Fibroblast of lung (primary cell): Measurements from ENCODE around the gene CTSZ. TPM values are rescaled to one million over a fixed set of nuclear protein-coding genes. Genes with fewer than 3 reads are reported as not detected.

Source experiments
- DNase-seq, 2 donors: peaks; one replicate each; pipeline versions ENCODE4 v3.0.0 to v3.0.0-alpha.2; 2010; ENCODE audit warnings: low read depth in 2 of 2
- H2AFZ ChIP-seq: 2 replicates; pipeline ENCODE4 v1.5.1; 2012; ENCODE audit warnings: low read length, control low read depth, inconsistent platforms
- H3K27ac ChIP-seq: 2 replicates; pipeline ENCODE4 v1.5.1; 2011; ENCODE audit warnings: low read length, control low read depth; ENCODE audit not compliant: insufficient read depth
- H3K27me3 ChIP-seq: 2 replicates; pipeline ENCODE4 v1.5.1; 2011; ENCODE audit warnings: mild to moderate bottlenecking, low read length; ENCODE audit not compliant: control insufficient read depth, insufficient read depth
- H3K36me3 ChIP-seq: 2 replicates; pipeline ENCODE4 v1.5.1; 2011; ENCODE audit warnings: low read length; ENCODE audit not compliant: control insufficient read depth, insufficient read depth
- H3K4me1 ChIP-seq: 2 replicates; pipeline ENCODE4 v1.5.1; 2011; ENCODE audit warnings: low read length; ENCODE audit not compliant: control insufficient read depth, insufficient read depth; ENCODE audit errors: extremely low read depth
- H3K4me2 ChIP-seq: 2 replicates; pipeline ENCODE4 v1.5.1; 2011; ENCODE audit warnings: low read length, control low read depth; ENCODE audit not compliant: insufficient read depth; ENCODE audit errors: extremely low read depth
- H3K4me3 ChIP-seq, 4 experiments: fragments of 200-600 bp in 1 of 4; sonication (generic) in 1 of 4; replicated peaks in 1 of 4; 2 replicates each; pipeline ENCODE4 v1.5.1; 2011 to 2016; ENCODE audit warnings: low read length in 4 of 4, low read depth in 3 of 4, mild to moderate bottlenecking in 3 of 4, control low read depth in 2 of 4, inconsistent platforms in 1 of 4, mixed read lengths in 1 of 4; ENCODE audit not compliant: insufficient read depth in 1 of 4; ENCODE audit errors: control extremely low read depth in 1 of 4
- H3K79me2 ChIP-seq: 2 replicates; pipeline ENCODE4 v1.5.1; 2012; ENCODE audit warnings: mild to moderate bottlenecking, low read length, inconsistent platforms; ENCODE audit not compliant: control insufficient read depth, insufficient read depth
- H3K9ac ChIP-seq: 2 replicates; pipeline ENCODE4 v1.5.1; 2011; ENCODE audit warnings: mild to moderate bottlenecking, low read length, control low read depth; ENCODE audit not compliant: insufficient read depth
- H3K9me3 ChIP-seq: 2 replicates; pipeline ENCODE4 v1.5.1; 2012; ENCODE audit warnings: low read depth, low read length; ENCODE audit not compliant: control insufficient read depth, insufficient read depth
- H4K20me1 ChIP-seq: 2 replicates; pipeline ENCODE4 v1.5.1; 2011; ENCODE audit warnings: low read length; ENCODE audit not compliant: control insufficient read depth, insufficient read depth; ENCODE audit errors: extremely low read depth
- EZH2 ChIP-seq: IDR thresholded peaks from 2 replicates; pipeline ENCODE4 v1.5.1; 2012; ENCODE audit warnings: low read length, control low read depth, mild to moderate bottlenecking; ENCODE audit errors: missing control alignments
- polyA plus RNA-seq, 2 donors: library from polyadenylated mRNA; depleted of rRNA in 1 of 2; stranded (reverse) in 1 of 2; unstranded in 1 of 2; fragments of >200 nt; gene quantifications; 2 replicates each; pipeline ENCODE4 v1.2.1, GENCODE V29; 2011 to 2012; ENCODE audit warnings: missing spikeins in 1 of 2
- total RNA-seq: library from RNA; depleted of rRNA; stranded (reverse); fragments of >200 nt; gene quantifications from 2 replicates; pipeline ENCODE4 v1.2.1, GENCODE V29; 2014
- TF ChIP-seq, protein P1 (sequence below), 2 donors: IDR thresholded peaks in 1 of 2; conservative IDR thresholded peaks in 1 of 2; 1 replicate in 1 of 2; 2 replicates in 1 of 2; pipeline ENCODE4 v1.5.1; 2011 to 2012; ENCODE audit warnings: low read length in 2 of 2, control low read depth in 1 of 2, inconsistent platforms in 1 of 2, low read depth in 1 of 2, mild to moderate bottlenecking in 1 of 2

CTSZ gene
- total and polyA plus RNA-seq, 2 donors (not counting 1 experiment from before 2014, with no cell fraction given), result 201 to 250 TPM

DNA sequence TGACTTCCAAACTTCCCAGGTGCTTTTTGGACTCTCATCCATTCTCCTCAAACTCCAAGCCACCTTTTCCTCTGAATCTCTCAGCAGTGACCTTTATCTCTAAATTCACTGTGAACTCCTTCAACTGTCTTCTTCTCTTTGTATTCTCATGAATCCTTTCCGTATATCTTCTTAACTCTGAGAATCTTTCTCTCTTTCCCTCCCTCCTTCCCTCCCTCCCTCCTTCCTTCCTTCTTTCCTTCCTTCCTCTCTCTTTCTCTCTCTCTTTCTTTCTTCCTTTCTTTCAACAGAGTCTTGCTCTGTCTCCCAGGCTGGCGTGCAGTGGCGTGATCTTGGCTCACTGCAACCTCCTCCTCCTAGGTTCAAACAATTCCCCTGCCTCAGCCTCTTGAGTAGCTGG, 39.8 kb upstream of the CTSZ start:
- H3K27ac ChIP-seq, result no peak overlapping the region

DNA sequence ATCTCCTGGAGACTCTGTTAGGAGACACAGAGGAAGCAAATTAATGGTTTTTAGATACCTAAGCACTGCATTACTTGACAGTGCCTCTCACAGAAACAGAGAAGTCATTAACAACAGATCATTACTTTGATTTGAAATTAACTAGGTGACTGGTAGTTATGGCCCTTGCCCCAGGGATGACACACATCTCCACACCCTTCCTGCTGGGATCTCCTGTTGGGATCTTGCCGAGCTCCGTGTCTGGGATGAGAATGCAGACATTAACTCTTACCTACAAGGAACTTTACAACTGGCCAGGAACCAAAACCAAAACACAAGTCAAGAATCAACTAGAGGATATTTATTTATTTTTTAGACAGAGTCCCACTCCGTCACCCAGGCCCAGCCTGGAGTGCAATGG, 37.7 kb upstream of the CTSZ start:
- peaks cover 27% of the 10 kb centered on the region for H3K79me2 ChIP-seq
- no peaks in the 10 kb centered on the region for H4K20me1 ChIP-seq
- peaks cover 5% of the 10 kb centered on the region for H3K27me3 ChIP-seq
- H3K4me1 ChIP-seq, result peaks cover 7% of the 10 kb centered on the region
- TF ChIP-seq, protein P1, sequence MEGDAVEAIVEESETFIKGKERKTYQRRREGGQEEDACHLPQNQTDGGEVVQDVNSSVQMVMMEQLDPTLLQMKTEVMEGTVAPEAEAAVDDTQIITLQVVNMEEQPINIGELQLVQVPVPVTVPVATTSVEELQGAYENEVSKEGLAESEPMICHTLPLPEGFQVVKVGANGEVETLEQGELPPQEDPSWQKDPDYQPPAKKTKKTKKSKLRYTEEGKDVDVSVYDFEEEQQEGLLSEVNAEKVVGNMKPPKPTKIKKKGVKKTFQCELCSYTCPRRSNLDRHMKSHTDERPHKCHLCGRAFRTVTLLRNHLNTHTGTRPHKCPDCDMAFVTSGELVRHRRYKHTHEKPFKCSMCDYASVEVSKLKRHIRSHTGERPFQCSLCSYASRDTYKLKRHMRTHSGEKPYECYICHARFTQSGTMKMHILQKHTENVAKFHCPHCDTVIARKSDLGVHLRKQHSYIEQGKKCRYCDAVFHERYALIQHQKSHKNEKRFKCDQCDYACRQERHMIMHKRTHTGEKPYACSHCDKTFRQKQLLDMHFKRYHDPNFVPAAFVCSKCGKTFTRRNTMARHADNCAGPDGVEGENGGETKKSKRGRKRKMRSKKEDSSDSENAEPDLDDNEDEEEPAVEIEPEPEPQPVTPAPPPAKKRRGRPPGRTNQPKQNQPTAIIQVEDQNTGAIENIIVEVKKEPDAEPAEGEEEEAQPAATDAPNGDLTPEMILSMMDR (conservative IDR thresholded peaks at IDR 0.05 in 1 of 2, IDR thresholded peaks at IDR 0.05 in 1 of 2; ENCODE audit: low read depth in 1 of 2, low read length in 2 of 2), result no peak
- TF ChIP-seq EZH2, result no peak
- no peak overlapping the region for H3K27ac ChIP-seq
- H3K36me3 ChIP-seq, result no peaks in the 10 kb centered on the region
- DNase-seq, result no peak
- no peak overlapping the region for H3K4me2 ChIP-seq
- H2AFZ ChIP-seq, result no peak overlapping the region
- no peak overlapping the region for H3K4me3 ChIP-seq
- no peaks in the 10 kb centered on the region for H3K9me3 ChIP-seq
- H3K9ac ChIP-seq, result no peak overlapping the region

More for the DNA sequence above, 39.8 kb upstream of the CTSZ start:
- Histone ChIP-seq H2AFZ (no peak overlapping the region), H4K20me1 (no peaks in the 10 kb centered on the region), H3K9me3 (no peaks in the 10 kb centered on the region), H3K9ac (no peak overlapping the region), H3K4me3 (no peak overlapping the region), H3K79me2 (peaks cover 6% of the 10 kb centered on the region), H3K36me3 (no peaks in the 10 kb centered on the region), H3K4me2 (no peak overlapping the region), H3K4me1 (peaks cover 7% of the 10 kb centered on the region), H3K27me3 (peaks cover 11% of the 10 kb centered on the region)
- TF ChIP-seq, protein P1 (conservative IDR thresholded peaks at IDR 0.05 in 1 of 2, IDR thresholded peaks at IDR 0.05 in 1 of 2; ENCODE audit: low read depth in 1 of 2, low read length in 2 of 2), result no peak
- TF ChIP-seq EZH2, result no peak
- no peak for DNase-seq

DNA sequence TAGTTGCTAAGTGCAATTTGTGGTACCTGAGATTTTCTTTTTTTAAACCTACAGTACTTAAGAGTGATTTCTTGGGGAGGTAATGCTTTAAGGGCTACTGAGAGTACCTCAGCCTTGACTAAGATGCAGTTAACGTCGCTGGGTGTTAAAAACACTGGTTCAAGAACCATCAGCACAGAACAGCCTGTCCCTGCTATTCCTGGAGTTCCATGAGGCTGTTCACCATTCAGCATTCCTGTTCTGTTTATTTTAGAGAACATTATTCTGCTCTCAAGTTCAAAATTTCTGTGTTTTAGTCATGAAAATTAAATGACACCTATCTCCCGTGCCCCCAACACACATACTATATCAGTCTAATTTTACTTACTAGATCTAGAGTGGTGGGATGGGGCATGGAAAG, 37.2 kb upstream of the CTSZ start:
- Histone ChIP-seq H3K9ac (no peak overlapping the region), H3K4me3 (no peak overlapping the region), H3K9me3 (no peaks in the 10 kb centered on the region), H2AFZ (no peak overlapping the region), H3K27me3 (no peaks in the 10 kb centered on the region), H3K79me2 (peaks cover 32% of the 10 kb centered on the region), H3K4me1 (peaks cover 7% of the 10 kb centered on the region), H3K36me3 (no peaks in the 10 kb centered on the region), H3K27ac (no peak overlapping the region), H3K4me2 (no peak overlapping the region), H4K20me1 (no peaks in the 10 kb centered on the region)
- no peak for DNase-seq
- TF ChIP-seq, protein P1 (conservative IDR thresholded peaks at IDR 0.05 in 1 of 2, IDR thresholded peaks at IDR 0.05 in 1 of 2; ENCODE audit: low read depth in 1 of 2, low read length in 2 of 2), result no peak
- no peak for TF ChIP-seq EZH2
